GM19468 (cell line): Measurements from ENCODE around the gene PRR16.

Experiments used
- ATAC-seq: cut with Tn5 transposase; IDR thresholded peaks from one replicate; pipeline ENCODE4 v1.9.1; 2021; ENCODE audit warnings: mild to moderate bottlenecking, moderate library complexity, moderate number of reproducible peaks; ENCODE audit not compliant: unreplicated experiment; ENCODE audit errors: extremely low read depth

The PRR16 gene

GRCh38 chr5:120512068-120512467 lies 48.0 kb downstream of the PRR16 start:
- no peak for ATAC-seq

GRCh38 chr5:120512791-120513650 lies 48.9 kb downstream of the PRR16 start:
- no peak for ATAC-seq

- no peak for ATAC-seq
These were observed 52.7 kb downstream of the PRR16 start for GRCh38 chr5:120516805-120517204.

GRCh38 chr5:120517607-120518252 lies 53.6 kb downstream of the PRR16 start:
- ATAC-seq = no peak

- ATAC-seq = no peak
These were observed 54.5 kb downstream of the PRR16 start for GRCh38 chr5:120518581-120518980.

- ATAC-seq = no peak
These were observed 63.2 kb downstream of the PRR16 start for GRCh38 chr5:120527251-120527650.

GRCh38 chr5:120528609-120529008 lies 64.5 kb downstream of the PRR16 start:
- no peak for ATAC-seq

GRCh38 chr5:120529386-120529785 lies 65.3 kb downstream of the PRR16 start:
- ATAC-seq = no peak

GRCh38 chr5:120531215-120531614 lies 67.1 kb downstream of the PRR16 start:
- ATAC-seq = no peak

- no peak for ATAC-seq
These were observed 68.7 kb downstream of the PRR16 start for GRCh38 chr5:120532835-120533234.

- ATAC-seq = no peak
These were observed 69.5 kb downstream of the PRR16 start for GRCh38 chr5:120533581-120533980.

GRCh38 chr5:120535900-120536299 lies 71.8 kb downstream of the PRR16 start:
- ATAC-seq = no peak

- no peak for ATAC-seq
These were observed 74.0 kb downstream of the PRR16 start for GRCh38 chr5:120538149-120538548.

- ATAC-seq = no peak
These were observed 74.5 kb downstream of the PRR16 start for GRCh38 chr5:120538644-120539043.

GRCh38 chr5:120539471-120539870 lies 75.4 kb downstream of the PRR16 start:
- ATAC-seq = no peak

GRCh38 chr5:120540097-120540496 lies 76.0 kb downstream of the PRR16 start:
- no peak for ATAC-seq

GRCh38 chr5:120544043-120544442 lies 79.9 kb downstream of the PRR16 start:
- ATAC-seq = no peak

- no peak for ATAC-seq
These were observed 80.9 kb downstream of the PRR16 start for GRCh38 chr5:120545007-120545406.

- no peak for ATAC-seq
These were observed 81.9 kb downstream of the PRR16 start for GRCh38 chr5:120545951-120546350.

- ATAC-seq = no peak
These were observed 82.8 kb downstream of the PRR16 start for GRCh38 chr5:120546922-120547321.

- no peak for ATAC-seq
These were observed 86.3 kb downstream of the PRR16 start for GRCh38 chr5:120550358-120550757.

GRCh38 chr5:120552638-120553037 lies 88.5 kb downstream of the PRR16 start:
- no peak for ATAC-seq
